Tongue (tissue), 2 donors: Measurements from ENCODE around the gene POLD2. TPM values are rescaled to one million over a fixed set of nuclear protein-coding genes. Genes with fewer than 3 reads are reported as not detected.
"Not testable (repeated sequence)": the region's sequence is repeated elsewhere in the genome, so short reads cannot be mapped to it uniquely, and the experiment has no call there.

ENCODE experiments used
- DNase-seq: peaks from one replicate; pipeline ENCODE4 v3.0.0-alpha.2; 2015
- total RNA-seq: library from RNA; depleted of rRNA; stranded (reverse); fragments of >200 nt; gene quantifications from one replicate; pipeline ENCODE4 v1.2.3, GENCODE V29; 2014

The POLD2 gene
- 62.7 TPM for total RNA-seq

GRCh38 chr7:44123190-44124003, at the start of gene POLD2:
TSS of gene POLD2 (minus strand) at chr7:44123548. CDS start at chr7:44122053, 1,495 bp downstream.
- peak; percentile 99 for DNase-seq

DNA sequence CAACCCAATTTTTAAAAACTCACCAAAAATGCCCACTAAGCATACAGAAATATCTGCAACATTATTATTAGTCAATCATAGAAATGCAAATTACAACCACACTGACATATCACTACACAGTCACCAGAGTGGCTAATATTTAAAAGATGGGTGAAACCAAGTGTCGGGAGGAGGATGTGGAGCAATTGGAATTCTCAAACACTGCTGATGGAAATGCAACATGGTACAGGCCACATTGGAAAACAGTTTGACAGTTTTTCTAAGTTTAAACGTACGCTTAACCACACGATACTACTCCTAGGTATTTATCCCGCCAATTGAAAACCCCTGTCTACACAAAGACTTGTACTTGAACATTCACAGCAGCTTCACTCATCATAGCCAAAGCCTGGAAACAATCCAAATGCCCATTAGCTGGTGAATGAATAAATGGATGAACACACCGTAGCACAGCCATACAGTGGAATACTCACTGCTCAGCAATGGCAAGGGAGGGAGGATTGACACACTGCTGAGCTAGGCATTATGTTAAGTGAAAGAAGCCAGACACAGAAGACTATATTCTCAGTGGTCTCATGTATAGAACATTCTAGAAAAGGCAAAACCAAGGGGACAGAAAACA, 49.6 kb upstream of the POLD2 start:
- no peak for DNase-seq

GRCh38 chr7:44172352-44172751, 49.0 kb upstream of the POLD2 start:
- DNase-seq: no peak

DNA sequence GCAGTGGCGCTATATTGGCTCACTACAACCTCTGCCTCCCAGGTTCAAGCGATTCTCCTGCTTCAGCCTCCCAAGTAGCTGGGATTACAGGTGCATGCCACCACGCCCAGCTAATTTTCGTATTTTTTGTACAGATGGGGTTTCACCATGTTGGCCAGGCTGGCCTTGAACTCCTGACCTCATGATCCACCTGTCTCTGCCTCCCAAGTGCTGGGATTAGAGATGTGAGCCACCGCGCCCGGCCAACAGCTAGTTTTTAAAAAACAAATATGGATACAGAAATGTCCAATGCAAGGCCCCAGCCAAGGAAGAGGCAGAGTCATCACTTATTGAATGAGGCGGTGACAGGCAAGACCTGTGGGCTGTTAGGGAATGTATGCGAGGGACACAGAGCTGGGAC, 48.6 kb upstream of the POLD2 start:
- DNase-seq: not testable (repeated sequence)

DNA sequence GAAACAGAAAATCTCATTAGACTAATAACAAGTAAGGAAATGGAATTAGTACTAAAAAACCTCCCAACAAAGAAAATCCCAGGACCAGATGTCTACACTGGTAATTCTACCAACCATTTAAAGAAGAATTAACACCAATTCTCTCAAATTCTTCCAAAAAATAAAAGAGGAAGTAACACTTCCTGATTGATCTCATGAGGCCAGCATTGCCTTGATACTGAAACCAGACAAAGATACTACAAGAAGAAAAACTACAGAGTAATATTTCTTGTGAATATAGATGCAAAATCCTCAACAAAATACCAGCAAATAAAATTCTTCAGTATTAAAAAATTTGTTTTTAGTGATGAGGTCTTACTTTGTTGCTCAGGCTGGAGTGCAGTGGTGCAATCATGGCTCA, 44.6 kb upstream of the POLD2 start:
- no peak for DNase-seq

DNA sequence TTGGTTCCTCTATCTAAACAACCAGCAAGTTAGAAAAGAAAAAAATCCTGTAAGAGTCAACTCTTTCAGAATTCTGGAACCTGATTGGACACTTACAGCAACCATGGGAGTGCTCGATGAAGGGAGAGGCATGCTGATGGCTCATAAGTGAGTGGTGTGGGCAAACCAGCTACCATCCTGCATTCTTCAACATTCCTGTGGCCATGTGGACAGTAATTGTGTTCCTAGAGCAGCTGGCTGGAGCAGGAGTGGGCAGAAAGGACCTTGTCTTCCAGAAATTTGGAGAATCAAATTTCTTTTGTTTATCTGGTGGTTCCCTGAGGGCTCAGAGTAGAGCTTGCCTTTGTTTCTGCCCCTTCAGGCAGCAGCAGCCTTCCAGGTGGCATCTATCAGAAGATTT, 40.2 kb upstream of the POLD2 start:
- no peak for DNase-seq

GRCh38 chr7:44162785-44163395, 39.5 kb upstream of the POLD2 start:
- no peak for DNase-seq

DNA sequence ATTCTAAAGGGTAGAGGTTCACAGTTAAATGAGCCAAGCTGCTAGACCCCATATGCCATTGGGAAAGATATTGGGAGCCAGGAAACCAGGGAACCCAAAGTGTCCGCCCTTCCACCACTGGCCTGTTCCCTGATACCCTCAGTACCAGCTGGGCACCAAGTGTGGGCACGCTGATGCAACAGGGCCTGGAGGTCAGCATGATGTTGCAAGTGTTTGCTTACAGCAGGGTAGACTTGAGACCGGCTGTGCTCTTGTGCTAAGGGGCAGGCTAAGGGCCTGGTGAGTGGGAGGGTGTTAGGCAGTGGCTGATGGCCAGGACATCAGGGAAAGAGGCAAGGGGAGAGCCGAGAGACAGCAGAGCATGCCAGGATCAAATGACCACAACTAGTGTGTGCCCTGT, 38.8 kb upstream of the POLD2 start:
- DNase-seq: no peak

DNA sequence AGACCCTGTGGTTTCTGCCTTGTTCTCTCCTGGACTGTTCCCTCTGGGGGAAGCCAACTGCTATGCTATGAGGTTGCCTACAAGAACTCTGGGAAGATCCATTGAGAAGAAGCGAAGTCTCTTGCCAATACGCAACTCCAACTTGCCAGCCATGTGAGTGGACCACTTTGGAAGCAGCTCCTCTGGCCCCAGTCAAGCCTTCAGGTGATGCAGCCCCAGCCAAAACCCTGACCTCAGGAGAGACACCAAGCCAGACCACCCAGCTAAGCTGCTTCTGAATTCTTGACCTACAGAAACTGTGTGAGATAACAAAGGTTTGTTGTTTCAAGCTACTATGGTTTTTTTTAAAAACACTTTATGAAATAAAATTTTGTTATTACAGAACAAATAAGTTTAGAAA, 38.0 kb upstream of the POLD2 start:
- no peak for DNase-seq

DNA sequence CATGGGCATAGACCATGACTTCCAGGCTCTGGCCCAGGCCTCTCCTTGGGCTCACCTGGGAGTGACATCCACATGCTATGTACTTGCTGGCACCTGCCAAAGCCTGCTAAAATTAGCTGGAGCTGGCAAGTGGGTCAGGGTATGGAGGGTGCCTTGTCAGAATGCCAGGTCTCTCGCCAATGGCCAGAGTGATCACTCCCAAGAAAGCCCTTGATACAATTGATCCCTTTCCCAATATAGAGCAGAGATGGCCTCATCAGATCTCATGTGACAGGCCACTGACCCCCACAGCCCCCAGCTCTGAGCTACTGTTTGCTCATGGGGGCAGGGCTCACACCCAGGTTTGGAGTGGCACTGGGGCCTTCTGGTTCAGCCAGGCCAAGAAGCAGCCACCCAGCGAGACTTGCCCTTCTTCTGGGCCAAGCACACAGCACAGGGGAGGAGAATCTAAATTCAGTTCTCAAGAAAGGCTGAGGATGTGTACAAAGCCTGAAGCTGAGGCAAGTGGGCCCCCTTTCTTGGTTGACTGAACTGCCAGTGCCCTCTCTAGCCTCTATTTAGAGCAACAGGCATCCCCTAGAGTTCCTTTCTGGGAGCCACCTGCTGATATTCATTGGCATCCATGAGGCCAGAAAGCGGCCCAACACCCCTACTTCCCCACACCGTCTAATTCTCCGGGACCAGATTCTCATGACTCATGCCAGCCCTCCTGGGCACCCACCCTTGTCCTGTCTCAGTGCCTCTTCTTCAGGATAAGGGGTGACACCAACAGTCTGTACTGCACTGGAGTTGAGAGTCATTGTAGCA, 36.7 kb upstream of the POLD2 start:
- DNase-seq: no peak

DNA sequence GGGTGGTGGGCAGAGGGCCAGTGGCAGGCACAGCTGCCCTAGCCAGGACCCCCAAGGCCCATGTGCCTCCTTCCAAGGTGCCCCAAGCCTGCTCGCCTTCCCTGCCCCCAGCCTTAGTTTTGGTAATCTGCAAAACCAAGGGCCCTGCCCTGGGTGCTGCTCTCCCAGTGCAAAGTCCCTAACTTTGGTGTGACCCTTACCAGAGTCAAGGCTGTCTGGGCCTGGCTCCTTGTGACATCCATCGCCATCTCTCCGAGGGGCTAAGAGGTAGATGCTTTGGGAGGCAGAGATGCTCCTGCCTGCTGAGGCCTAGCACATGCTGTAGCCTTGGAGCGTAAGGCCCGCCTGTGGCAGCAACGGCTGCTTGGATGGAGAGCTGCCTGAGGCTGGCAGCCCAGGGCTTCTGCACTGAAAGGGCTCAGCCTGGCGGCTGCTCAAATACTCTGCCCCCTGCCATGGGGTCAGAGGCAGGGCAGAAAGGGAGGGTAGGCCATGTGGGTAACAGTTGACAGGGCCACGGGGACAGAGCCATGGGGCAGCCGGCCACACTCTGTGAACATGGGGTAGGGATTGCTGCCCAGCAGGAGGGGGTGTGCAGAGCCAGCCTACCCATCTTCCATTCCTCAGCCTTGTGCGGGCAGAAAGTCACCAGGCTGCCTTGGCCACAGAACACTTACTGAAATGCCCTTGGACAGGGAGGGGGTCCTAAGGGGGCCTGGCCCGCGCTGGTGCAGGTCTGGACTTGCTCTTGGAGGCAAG, 35.7 kb upstream of the POLD2 start:
- DNase-seq: no peak

DNA sequence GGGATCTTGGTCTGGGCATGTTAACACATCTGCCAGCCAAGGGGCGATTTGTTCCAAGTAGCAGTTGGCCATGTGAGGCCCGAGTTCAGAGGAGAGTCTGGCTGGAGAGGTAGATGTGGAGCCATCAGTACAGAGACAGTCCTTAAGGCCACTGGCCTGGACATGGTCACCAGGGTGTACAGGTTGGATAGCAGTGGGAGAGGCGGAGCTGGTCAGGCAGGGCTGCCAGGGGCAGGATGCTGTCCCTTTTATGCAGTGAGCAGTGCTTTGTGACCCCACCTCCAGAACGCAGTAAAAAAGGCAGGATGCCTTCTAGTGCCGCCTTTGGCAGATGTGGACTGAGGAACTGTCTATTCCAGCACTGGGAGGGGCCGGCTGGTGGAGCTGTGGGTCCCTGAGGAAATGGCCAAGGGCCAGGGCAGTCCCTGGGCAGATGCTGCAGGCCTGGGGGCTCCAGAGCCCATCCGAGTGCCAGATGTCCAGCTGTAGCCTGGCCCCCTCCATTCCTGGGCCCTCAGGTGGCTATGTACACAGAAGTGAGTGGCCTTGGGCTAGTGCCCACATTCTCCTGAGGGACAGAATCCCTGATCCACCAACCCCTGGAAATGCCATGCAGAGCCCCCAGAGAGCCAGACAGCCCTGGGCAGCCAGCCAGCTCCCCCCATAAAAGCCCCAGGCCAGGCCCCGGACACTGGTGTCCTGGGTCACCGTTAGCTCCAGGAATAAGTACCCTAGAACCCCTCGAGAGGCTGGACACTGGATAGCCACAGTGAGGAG, 34.9 kb upstream of the POLD2 start:
- no peak for DNase-seq

DNA sequence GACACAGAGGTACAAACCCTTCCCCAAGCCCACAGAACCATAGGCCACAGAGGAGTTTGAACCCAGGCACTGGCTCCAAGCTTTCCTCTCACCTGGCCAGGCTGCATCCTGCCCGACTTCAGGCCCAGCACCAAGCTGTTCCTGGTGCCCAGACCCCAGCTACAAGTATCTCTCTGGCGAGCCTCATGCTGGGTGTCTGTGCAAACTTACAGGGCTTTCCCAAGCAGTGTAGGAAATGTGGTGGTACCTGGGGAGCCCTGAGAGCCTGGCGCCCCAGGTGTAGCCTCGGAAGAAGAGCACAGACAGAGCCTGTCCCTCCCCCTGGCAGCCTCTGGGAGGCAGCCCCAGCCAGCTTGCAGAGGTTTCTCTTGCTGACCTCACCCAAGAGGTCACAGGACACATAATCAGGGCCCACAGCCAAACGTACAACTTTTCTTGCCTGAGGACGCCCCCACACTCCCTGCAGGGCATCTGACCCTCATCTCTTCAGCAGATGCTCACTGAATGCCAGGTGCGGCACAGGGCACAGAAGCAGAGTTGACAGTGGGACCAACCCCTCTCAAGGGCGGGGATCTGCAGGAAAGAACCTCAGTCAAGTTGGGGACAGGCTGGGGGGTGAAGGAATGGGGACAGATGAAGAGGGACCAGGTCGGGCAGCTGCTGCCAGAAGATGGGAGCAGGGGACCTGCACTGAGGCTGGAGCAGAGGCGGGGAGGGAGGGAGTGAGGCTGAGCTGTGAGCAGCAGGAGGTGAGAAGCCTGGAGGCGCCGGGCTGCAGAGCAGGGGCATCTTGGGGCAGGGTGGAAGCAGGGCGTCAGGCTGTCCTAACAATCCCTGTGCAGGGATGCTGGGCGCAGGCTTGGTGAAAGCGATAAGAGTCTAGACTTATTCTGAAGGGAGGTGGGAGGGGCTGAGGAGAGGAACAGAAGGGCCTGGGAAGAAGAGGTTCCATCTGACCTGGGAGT, 34.0 kb upstream of the POLD2 start:
- no peak for DNase-seq

GRCh38 chr7:44156453-44157010, 33.2 kb upstream of the POLD2 start:
- no peak for DNase-seq

DNA sequence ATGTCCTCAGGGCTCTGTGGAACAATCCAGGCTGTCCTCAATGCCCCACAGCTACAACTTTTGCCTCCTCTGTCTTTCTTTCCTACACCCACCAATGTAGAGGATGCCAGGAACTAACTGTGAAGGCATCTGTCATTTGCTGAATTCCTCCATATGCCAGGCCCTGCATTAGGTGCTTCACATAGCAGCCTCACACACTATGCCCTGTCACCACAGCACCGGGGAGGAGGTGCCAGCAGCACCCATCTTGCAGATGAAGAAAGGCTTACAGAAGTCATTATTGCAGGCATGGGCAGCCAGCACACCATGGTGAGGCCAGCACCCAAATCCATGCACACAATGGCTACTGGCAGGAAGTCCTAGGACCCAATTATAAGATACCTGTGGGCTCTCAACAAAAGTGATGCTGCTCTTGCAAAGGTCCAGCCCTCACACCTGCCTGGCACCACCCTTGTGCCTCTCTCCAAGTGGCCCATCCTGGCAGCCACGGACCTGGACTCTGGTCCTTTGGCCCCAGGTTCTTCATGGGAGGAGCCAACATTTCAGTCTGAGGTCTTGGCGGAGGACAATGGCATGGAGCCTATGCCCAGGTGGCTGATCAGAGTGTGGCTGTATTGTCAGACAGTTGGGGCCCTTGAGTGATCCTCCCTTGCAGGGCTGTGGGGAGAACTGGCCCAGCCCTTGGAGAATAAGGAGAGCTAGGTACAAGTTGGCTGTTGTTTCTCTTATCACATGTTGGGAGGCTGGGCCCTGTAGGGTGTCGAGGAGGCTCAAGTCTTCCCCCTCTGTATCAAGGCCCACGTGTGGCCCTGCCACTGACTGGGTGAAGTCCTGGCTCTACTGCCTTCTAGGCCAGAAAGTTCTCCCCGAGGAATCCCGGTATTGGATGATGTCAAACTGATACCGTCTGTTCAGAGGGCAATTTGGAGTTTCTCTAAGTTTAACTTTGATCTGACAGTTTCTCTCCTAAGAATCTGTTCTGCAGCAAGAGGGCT, 32.1 kb upstream of the POLD2 start:
- no peak for DNase-seq

DNA sequence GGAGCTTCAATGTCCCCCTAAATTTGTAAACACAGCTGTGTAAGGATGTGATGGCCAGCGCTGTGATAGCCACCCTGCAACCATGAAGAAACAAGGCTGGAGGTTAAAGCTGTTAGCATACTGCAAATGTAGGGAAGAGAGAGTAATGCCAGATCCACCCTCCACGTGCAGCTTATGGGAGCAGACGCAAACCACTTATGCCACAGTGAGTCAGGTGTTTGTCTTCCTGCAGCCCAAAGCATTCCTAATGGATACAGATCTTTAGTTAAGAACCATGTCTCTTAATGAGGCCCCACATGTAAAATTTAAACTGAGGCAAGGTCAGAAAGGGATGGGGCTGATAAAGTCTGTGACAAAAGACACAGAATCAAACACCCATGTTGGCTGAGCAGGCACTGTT, 31.4 kb upstream of the POLD2 start:
- no peak for DNase-seq

GRCh38 chr7:44153948-44154335, 30.6 kb upstream of the POLD2 start:
- no peak for DNase-seq
